Eye (tissue), 1 donor: ENCODE data around the gene PTRHD1.
A peak's percentile ranks its signal among the peaks of the same experiment; 100 is the strongest.

Experiments
- DNase-seq: peaks from one replicate; pipeline ENCODE4 v3.0.0-alpha.2; 2015

The PTRHD1 gene

DNA sequence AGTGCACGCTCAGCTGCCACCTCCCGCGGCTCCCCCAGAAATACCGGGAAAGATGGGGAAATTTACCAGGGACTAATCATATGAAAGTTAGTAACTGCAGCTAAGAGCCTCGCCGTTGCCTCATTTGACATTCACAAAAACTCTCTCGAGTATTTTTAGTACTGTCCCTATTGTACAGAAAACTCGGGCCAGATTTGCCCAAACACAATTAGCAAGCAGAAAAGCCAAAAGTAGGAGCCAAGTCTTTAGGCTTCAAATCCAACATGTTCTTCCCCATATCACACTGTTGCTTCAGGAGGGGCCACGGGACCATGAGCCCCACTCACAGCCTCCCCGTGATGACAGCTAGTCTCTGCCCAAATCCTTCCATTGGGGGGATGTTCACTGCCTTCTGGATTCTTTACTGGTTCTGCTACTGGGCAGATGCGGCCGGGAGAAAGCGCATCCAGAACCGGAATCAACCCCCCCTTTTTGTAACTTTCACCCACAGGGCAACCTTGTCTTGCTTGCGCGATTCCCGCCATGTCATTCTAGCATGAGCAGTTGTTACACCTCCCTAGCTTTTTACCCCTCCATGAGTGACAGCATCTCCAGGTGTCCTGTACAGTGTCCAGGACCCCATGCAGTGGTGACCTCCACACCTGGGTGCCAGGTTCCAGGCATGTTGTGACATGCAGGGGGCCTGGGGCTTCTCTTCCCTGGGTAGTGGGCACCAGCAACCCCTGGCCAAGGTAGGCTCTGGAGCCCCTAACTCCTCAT lies 35.2 kb upstream of the PTRHD1 start:
- no peak for DNase-seq

DNA sequence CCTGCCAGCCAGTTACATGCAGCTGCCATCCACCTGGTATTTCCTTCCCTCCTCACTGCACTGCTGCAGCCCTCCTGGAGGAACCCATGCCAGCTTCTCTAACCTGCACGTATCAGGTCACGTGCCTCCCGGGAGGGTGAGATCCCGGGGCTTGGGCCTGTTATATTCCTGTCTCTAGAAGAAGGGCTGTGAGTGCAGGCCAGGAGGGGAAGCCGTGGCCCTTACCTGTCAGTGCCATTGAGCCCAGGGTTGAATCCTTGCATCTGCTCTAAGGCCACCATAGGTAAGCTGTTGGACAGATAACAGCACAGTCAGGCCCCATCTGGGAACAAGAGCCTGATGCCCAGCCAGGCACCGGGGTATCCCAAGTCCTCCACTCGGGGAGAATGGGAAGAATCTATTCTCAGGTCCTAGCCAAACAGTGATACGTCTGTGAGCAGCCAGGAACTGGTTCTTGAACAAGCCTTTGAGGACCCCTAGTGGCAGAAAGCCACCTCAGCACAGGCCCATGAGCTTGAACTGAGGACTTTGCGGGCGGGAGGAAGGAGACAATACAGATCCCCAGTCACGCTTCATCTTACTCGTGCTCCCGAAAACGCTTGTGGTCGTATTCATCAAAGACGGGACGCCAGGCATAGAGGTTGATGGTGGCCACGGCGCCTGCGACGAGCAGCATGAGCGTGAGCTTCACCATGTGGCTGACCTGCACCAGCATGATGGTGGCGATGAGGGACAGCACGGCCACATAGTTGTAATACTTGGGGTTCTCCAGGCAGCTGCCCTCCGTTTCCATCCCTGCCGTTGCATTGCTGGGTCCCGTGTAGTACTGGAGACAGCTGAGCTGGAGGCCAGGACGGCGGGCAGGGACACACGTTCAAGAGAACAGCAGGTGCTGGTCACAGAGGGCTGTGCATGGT lies 34.4 kb upstream of the PTRHD1 start:
- DNase-seq = peak; percentile 96

DNA sequence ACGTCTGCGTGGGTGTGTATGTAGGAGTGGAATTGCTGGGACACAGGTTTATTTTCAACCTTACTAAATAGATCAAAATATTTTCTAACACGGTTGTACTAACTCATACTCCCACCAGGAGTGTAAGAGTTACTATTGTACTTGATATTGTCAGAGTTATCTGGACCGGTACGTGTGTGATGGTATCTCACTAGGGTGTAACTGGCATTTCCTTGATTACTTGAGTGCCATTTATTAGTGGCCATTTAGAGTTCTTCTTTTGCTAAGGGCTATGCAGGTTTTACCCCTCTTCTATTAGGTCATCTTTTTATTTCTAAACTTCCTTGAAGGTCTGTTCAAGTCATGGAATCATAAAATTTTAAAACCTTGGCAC lies 33.6 kb upstream of the PTRHD1 start:
- no peak for DNase-seq

DNA sequence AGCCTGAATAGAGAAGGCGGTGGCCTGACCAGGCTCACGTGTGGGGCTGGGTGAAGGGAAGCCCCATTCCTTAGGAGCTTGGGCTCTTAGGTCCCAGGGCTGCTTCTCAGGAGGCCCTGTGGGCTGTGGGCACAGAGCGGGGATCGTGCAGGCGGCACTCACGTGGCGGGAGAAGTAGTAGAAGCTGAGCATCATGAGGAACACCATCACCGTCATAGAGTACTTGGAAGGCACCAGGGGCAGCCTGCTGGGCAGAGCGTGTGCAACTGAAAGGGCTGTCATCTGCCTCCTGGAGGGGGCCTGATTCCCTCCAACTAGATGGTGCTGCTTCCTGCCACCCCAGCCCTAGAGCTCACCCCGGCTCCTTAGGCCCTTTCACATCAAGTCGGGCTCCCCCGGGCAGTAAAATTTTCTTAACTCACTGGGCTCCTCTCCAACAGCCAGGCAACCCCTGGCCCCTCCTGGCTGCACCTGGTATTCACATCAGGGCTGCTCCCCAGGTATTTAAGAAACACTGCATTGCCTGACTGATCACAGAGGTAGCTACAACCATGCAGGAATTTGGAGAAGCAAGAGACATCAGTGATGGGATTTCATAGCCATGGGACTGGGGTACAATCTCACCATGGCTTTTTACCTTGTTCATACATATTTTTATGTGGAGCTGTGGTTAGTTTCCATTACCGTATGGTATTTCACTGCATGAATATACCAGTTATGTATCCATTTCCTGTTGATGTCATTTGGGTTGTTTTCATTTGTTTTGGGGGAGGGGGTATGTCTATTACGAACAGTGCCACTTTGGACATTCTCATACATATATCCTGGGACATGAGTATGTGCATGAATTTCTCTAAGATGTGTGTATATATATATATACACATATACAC lies 32.9 kb upstream of the PTRHD1 start:
- no peak for DNase-seq

DNA sequence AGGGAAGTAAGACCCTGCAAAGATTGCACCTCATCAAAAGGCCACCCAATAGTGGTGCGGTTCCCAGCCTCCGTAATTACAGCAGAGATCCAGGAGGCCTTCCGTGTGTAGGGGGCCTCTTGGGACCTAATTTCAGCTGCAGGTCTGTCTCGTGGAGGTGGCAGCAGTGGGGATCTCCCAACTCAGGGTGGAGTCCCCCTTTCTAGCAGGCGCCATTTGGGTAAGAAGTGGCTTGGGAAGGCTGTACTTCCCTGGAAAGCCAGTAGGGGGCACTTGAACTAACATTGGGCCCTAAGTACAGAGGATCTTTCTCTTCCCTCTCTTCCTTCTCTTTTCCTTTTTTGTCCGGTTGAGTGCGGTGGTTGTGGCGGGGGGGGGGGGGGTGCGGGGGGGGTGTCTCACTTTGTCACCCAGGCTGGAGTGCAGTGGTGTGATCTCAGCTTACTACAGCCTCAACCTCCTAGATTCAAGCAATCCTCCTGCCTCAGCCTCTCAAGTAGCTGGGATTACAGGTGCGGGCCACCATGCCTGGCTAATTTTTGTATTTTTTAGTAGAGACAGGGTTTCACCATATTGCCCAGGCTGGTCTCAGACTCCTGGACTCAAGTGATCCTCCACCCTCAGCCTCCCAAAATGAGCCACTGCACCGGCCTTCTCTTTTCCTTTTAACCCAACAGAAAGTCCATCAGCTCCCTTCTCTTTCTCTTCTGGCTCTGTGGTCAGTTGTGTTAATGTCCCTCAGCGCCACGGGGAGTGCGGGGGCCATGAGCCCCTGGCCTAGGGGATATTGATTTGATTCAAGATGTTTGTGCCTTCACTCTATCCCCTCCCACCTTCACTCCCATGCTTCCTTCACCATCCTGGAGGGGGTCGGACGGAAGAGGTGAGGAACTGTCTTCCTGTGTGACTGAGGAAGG lies 32.0 kb upstream of the PTRHD1 start:
- DNase-seq = no peak

DNA sequence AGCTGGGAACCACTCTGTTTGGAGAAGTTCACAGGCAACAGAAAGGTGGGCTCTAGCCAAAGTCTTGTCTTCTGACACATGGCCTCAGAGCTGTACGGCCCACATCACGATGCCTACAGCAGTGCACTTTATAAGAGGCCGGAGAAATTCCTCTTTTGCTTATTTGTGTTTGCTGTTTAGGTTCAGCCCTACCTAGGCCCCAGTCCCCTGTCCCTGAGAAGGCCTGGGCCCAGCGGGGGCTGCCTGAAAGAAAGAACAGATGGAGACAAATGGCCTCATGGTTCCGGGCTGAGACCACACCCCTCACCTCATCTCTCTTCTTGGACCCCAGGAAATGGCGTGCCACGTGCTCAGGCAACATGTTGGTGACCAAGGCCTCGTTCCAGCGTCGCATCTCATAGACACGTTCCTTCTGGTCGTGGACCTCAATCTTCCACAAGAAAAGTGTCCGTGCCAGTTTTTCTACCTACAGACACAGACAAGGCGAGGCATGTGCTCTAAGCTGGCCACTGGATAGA lies 30.9 kb upstream of the PTRHD1 start:
- no peak for DNase-seq

DNA sequence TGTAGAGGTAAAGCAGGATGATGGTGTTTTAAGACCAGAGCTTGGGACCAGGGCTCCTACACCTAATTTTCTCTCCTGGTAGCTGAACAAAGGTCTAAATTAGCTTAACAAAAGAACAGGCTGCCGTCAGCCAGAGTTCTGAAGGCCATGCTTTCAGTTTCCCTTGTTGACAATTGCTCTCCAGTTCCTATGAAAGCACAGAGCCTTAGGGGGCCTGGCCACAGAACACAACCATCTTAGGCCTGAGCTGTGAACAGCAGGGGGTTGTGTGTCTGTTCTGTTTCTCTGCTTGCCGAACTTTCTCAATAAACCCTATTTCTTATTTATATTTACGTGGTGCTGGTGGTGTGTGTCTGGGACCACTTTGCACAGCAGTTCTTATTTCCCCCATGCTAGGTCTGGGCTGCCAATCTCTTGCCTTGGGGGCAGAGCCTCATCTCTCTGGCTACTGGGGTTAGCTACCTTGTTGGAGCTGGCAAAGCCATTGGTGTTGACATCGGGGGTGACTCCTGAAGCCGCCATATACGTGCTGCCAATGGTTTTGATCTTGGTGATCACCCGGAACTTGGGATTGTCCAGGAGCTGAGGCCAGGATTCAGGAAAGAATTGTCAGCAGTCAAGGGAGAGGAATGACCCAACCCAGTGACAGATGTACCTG lies 29.0 kb upstream of the PTRHD1 start:
- peak; percentile 22 for DNase-seq

DNA sequence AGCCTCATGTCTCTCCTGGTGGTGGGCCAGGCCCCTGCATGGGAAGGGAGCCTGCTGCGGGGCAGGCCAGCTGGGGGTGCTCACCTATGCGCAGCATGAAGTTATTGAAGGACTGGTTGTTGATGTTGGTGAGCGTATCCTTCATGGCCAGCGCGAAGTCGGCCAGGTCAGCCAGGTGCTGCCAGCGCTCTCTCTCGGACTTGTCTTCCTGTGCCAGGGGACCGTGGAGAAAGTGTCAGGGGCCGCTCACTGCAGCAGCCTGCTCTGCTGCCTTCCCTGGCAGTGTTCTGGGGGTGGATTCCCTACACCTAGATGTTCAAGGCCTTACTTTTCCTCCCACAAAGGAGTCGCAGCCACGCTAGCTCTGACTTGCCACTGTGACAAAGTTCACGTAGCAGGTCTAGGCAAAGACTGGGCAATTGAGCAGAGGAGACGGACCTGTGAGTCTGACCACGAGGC lies 28.3 kb upstream of the PTRHD1 start:
- no peak for DNase-seq

DNA sequence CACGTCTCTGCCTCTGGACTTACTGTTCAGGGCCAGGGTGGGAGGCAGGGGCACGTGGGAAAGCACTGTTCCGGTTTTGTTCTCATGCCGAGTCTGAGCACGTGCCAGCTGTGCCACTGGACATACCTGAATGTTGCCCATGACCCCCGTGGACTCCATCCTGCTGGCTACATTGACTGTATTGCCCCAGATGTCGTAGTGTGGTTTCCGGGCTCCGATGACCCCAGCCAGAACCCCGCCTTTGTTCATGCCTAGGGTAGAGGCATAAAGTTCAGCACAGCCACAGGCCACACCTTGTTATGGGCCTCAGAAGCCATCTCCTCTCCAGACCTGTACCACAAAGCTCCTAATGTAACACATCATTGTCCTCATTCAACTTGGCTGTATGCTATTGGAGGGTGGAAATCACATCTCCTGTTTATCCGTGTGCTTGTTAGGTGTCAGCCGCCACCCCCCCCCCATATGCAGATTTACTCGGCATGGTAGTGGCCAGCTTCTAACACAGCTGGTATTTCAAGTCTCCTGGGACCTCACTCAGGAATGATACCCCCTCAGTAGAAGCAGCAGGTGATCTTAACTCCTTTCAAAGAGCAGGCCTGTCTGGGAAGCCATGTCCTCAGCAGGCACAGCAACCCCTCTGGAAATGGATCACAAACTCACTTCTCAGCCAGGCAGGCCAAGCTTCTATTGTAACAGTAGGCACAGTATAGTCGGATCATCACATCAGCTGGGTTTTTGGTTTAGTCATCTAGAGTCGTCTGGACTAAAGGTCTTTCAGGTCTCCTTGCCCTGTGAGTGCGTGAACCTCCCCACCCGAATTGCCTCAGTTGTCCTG lies 27.6 kb upstream of the PTRHD1 start:
- DNase-seq = no peak

DNA sequence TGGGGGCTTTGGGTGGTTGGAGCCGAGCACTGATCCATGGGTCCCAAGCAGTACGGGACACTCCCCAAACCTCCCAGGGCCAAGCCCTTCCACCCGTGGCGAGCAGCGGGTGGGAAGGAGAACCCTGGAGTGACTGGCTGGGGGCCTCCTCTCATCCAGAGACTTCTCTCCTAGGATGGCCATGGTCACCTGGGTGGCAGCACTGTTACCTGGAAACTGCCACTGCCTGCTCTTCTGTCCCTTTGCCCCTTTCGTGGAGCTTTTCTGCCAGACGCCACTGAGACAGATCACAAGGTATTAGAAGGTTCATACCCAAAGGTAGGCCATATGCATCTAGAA lies 27.0 kb upstream of the PTRHD1 start:
- no peak for DNase-seq

DNA sequence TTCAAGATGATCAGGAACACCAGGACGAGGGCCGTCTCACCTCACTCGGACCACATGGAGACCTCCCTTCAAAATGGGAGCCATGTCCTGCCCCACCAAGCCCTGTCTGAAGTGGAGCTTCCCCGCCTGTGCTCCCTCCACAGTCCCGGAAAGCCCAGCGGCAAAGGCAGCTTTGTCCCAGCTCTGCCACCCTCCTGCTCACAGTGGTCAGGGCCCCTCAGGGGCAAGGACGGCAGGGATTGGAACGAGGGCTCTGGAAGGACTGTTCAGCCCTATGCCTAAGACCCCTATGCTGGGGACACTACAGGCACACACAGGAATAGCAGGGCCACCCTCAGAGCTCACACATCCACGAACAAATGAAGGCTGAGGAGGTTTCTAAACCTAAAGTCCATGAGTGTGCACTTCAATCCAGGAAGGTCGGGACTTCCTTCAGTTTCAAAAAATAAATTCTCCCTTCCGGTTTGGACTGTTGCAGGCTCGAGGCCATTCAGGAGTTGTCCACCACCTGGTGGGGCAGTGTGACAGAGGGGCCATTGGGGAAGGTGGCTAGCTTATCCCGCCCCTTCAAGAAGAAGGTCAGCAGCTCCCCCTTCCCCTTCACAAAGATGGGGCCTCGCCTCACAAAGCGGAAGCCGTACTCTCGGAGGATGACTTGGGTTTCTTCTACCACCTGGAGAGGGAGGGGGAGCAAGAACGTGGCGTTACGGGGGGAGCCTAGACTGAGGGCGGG lies 26.4 kb upstream of the PTRHD1 start:
- no peak for DNase-seq

DNA sequence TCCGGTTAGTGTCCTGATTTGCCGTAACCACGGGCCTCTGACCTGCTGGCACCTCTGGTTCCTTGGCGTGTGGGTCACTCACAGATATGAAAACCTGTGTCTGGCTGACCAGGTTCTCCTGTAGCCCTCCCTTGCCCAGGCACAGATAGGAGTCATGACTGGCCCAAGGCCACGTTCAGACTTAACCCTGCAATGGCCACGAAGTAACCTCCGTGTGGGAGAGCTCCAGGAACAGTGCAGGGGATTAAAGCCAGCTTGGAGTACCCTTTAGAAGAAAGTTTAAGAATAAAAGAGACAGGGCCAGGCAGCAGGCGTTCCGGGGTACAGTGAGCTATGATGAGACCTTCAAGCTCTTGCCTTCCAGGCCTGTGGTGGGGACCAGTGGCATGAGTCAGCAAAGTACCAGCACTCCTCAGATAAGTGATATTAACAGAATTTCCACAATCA lies 25.6 kb upstream of the PTRHD1 start:
- no peak for DNase-seq

DNA sequence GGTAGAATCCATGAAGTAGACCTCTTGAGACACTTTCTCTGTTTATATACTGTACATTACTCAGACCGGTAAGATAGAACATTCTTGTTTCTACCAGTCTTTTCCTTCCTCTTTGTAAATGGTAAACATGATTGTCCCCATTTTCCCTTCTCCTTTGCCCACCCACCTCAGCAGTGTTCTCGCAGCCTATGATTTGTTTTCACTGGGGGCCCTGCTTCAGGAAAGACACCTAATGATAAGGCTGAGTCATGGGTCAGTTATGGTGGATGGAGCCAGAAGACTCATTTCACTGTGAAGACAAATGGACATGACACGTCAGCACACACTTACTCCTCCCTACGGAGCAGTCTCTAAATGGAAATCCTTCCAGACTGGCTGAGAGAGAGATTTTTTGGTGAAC lies 23.7 kb upstream of the PTRHD1 start:
- no peak for DNase-seq

DNA sequence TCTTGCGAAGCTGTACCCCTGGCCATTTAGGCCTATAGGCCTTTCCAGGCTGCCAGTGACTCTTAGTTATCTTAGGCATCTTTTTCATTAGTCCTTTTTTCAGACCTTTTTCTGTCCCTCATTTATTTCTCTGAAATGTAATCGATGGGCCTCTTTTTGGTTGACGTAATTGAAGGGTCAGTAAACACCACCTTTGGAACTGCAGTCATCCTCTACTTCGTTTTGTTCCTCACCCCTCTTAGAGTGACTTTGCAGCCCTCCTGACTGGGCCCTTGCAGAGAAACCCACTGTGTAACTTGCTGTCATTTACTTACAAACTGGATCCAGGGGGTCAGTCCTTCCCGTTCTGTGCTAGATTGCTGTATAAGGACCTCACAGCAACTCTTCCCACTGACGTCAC lies 23.2 kb upstream of the PTRHD1 start:
- DNase-seq = no peak

DNA sequence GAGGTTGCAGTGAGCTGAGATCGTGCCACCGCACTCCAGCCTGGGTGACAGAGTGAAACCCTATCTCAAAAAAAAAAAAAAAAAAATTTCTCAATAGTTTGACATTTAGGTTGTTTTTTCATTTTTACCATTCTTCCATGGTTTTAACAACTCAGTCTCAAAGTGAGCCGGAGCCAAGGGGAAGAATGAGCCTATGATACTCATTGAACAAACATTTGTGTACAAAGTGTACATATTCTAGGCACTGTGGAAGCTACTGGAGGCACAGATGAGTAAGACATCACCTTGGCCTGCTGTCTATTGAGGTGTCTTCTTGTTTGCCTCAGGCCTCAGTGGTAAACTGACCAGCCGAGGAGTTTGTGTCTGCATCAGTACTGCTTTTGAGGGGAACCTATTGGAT lies 22.0 kb upstream of the PTRHD1 start:
- DNase-seq = no peak

DNA sequence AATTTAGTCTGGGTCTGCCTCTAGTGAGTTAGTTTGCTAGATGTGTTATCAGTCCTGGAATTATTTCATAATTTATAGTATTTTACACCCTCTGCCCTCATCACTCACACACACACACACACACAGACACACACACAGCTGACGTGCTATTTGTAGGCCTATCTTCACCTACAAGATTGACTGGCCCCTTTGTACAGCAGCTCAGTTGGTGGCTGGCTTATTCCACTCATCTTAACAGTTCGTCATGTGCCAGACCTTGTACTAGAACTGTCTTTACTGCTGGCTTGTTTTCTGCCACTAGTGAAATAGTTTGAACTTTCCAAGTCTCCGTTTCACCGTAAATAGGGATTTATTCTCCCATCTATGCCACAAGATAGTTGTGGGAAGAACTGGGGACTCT lies 21.3 kb upstream of the PTRHD1 start:
- no peak for DNase-seq

DNA sequence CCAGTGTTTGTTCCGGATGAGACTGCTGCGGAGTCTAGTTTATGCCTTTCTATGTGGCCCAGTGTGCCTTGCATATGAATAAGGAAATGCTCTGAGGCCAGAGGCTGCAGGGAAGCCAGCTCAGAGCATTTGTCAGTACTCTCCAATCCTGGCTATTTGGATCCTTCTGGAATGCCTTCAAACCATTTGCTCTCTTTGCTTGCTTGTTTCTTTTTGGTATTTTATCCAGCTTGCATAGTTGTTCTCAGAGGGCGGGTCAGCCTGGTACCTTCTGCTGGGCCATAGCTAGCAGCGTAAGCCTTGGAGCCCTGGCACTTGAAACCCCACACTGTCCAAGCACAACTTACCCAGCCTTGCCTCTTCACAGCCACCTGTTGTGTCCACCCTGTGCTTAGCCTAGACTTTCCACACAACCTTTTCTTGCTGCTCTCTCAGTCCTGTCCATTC lies 20.5 kb upstream of the PTRHD1 start:
- DNase-seq = no peak

DNA sequence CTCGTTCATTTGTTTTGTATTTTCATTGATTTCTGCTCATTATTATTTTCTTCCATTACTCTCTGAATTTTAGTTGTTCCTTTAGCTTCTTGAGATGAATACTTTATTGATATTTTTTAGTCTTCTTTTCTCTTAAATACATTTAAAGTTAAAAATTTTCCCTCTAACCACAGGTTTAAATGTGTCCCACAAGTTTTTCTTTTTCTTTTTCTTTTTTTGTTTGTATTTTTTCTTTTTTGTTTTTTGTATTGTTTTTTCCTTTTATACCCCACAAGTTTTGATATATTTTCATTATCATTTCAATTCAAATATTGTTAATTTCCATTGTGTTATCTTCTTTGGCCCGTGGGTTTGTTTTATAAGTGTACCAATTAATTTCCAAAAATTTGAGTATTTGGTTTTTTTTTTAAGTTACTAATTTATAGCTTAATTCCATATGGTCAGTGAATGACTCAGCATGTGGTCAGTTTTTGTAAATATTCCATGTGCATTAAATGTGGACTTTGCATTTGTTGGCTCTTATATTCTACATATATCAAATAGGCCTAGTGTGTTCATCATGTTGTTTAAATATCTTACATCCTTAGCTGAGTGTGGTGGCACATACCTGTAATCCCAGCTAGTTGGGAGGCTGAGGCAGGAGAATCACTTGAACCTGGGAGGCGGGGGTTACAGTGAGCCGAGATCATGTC lies 16.3 kb upstream of the PTRHD1 start:
- DNase-seq = no peak

DNA sequence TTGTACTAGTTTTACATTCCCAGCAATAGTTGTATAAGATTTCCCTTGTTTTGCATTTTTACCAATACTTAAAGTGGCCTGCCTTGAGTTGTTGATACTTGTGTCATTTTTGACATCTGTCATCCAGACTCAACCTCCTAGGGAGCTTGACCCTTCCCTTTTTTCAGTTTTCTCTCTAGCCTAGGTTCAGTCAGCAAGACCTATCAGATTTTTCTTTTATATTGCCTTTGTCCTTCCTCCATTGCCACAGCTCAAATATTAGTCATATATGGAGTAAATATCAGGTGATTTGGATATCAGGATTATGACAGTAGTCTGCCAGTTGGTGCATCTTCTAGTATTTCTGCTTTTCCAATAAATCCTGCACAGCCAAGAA lies 13.5 kb upstream of the PTRHD1 start:
- DNase-seq = no peak
